Suprapubic skin (tissue), 3 donors: ENCODE data around the gene DENR.

ENCODE experiments used
- CTCF ChIP-seq, 2 donors: fragments of 200-600 bp in 1 of 2; fragments of 450-650 bp in 1 of 2; sonication (generic) in 1 of 2; IDR thresholded peaks; one replicate each; pipeline ENCODE4 v1.5.1; 2016 to 2019; ENCODE audit warnings: antibody characterized with exemption in 2 of 2, mild to moderate bottlenecking in 1 of 2, moderate library complexity in 1 of 2
- POLR2A ChIP-seq, 2 donors: fragments of 450-650 bp; IDR thresholded peaks; one replicate each; pipeline ENCODE4 v1.6.1; 2017; ENCODE audit warnings: antibody characterized with exemption in 2 of 2, mild to moderate bottlenecking in 2 of 2, moderate library complexity in 2 of 2

GRCh38 chr12:122790393-122791075 lies 37.9 kb downstream of the DENR start:
- TF ChIP-seq POLR2A (IDR thresholded peaks at IDR 0.05) (no peak), CTCF (IDR thresholded peaks at IDR 0.05) (no peak)
